Measurements from ENCODE around the gene ATP5PB.
A peak's percentile ranks its signal among the peaks of the same experiment; 100 is the strongest.

The ATP5PB gene

DNA sequence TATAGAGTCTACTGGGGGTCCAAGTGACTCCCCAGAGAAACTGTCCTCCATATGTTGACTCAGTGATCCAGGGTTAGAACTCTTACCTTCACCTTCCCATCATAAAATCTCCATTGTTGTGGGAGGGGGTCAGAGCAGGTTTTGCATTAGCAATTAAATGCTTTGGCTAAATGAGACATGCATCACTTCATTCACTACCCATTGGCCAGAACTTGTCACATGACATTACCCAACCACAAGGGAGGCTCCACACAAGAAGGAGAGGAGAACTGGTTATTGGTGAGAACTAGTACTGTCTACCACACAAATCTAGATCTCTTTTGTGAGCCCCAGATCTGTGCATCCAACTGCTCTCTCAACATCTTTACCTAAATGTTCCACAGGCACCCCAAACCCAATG lies 20.3 kb downstream of the ATP5PB start:
- Histone ChIP-seq H3K4me1 (ENCODE audit: insufficient read depth, low read length) (peaks cover 19% of the 10 kb centered on the region), H3K27ac (ENCODE audit: low read length) (no peak overlapping the region), H4K20me1 (ENCODE audit: insufficient read depth, low read length) (no peaks in the 10 kb centered on the region), H3K4me2 (ENCODE audit: insufficient read depth, low read length) (no peak overlapping the region), H3K27me3 (ENCODE audit: insufficient read depth, low read length, poor library complexity) (no peaks in the 10 kb centered on the region), H2AFZ (ENCODE audit: low read depth, low read length) (no peak overlapping the region), H3K36me3 (ENCODE audit: insufficient read depth, low read length) (peaks cover 32% of the 10 kb centered on the region; the same call in 1 of the 2 replicates), H3K9me3 (ENCODE audit: insufficient read depth, low read length, severe bottlenecking) (no peaks in the 10 kb centered on the region), H3K79me2 (ENCODE audit: insufficient read depth, low read length) (no peaks in the 10 kb centered on the region), H3K9ac (ENCODE audit: low read depth, low read length) (no peak overlapping the region), H3K4me3 (ENCODE audit: low read depth in 1 of 2, low read length in 2 of 2) (no peak overlapping the region)
- DNase-seq (no peak), ATAC-seq (ENCODE audit: insufficient read depth, low read depth) (no peak)
- TF ChIP-seq, protein P1, sequence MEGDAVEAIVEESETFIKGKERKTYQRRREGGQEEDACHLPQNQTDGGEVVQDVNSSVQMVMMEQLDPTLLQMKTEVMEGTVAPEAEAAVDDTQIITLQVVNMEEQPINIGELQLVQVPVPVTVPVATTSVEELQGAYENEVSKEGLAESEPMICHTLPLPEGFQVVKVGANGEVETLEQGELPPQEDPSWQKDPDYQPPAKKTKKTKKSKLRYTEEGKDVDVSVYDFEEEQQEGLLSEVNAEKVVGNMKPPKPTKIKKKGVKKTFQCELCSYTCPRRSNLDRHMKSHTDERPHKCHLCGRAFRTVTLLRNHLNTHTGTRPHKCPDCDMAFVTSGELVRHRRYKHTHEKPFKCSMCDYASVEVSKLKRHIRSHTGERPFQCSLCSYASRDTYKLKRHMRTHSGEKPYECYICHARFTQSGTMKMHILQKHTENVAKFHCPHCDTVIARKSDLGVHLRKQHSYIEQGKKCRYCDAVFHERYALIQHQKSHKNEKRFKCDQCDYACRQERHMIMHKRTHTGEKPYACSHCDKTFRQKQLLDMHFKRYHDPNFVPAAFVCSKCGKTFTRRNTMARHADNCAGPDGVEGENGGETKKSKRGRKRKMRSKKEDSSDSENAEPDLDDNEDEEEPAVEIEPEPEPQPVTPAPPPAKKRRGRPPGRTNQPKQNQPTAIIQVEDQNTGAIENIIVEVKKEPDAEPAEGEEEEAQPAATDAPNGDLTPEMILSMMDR (IDR thresholded peaks at IDR 0.05; ENCODE audit: borderline replicate concordance, extremely low read depth, low read length, poor library complexity, severe bottlenecking), result no peak
- no peak for TF ChIP-seq EZH2 (IDR thresholded peaks at IDR 0.05; ENCODE audit: borderline replicate concordance, low read depth, low read length, severe bottlenecking)

DNA sequence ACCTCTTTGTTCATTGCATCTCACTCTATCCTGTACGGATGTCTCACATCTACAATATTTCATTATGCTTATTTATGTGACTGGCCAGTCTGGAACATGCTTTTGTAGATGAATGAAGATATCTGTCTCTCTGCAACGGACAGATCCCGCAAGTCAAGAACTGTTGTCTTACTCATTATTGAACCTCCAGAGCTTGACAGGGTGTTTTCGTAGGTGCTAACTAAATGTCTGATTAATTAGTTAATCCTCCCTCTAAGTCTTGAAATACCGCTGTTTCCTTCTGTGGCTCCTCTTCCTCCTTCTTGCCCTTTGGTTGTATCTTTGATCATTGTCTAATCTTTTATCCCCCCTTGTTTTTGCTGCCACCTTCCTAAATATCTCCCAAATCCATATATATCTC lies 21.3 kb downstream of the ATP5PB start:
- H3K4me2 ChIP-seq (ENCODE audit: insufficient read depth, low read length), result peak overlapping the region; percentile 56
- ATAC-seq (ENCODE audit: insufficient read depth, low read depth), result no peak; the same call in 2 of the 3 replicates

DNA sequence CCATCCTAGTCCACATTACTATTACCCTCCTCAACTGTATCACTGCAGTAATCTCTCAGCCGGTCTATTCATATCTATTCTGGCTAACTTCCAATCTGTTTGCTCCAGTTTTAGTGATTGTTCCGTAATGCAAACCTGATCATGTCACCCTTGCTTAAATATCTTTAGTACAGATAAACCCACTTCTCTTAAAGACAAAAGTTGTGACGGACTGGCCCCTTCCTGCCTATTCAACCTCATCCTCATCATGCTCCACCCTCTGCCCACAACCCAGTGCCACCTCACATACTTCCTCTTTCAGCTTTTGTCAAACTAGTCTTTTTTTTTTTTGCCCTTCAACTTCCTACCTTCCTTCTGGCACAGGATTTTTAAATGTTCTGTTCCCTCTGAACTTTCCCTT lies 21.7 kb downstream of the ATP5PB start:
- H3K9ac ChIP-seq (ENCODE audit: low read depth, low read length), result peak overlapping the region; percentile 31
- peaks cover 27% of the 10 kb centered on the region for H3K4me1 ChIP-seq (ENCODE audit: insufficient read depth, low read length)
- TF ChIP-seq, protein P1 (IDR thresholded peaks at IDR 0.05; ENCODE audit: borderline replicate concordance, extremely low read depth, low read length, poor library complexity, severe bottlenecking), result no peak
- no peak for TF ChIP-seq EZH2 (IDR thresholded peaks at IDR 0.05; ENCODE audit: borderline replicate concordance, low read depth, low read length, severe bottlenecking)
- peaks cover 32% of the 10 kb centered on the region; the same call in 1 of the 2 replicates for H3K36me3 ChIP-seq (ENCODE audit: insufficient read depth, low read length)
- no peaks in the 10 kb centered on the region for H4K20me1 ChIP-seq (ENCODE audit: insufficient read depth, low read length)
- peak; percentile 99 for ATAC-seq (ENCODE audit: insufficient read depth, low read depth)
- peak overlapping the region; percentile 88 for H3K27ac ChIP-seq (ENCODE audit: low read length)
- H3K4me2 ChIP-seq (ENCODE audit: insufficient read depth, low read length), result peak overlapping the region; percentile 56
- peak overlapping the region in 1 of 2 experiments; percentile 37; a peak in 2 of 4 replicates for H3K4me3 ChIP-seq (ENCODE audit: low read depth in 1 of 2, low read length in 2 of 2)
- peak overlapping the region; percentile 71 for H2AFZ ChIP-seq (ENCODE audit: low read depth, low read length)
- no peaks in the 10 kb centered on the region for H3K79me2 ChIP-seq (ENCODE audit: insufficient read depth, low read length)
- peak; percentile 84 for DNase-seq
- H3K9me3 ChIP-seq (ENCODE audit: insufficient read depth, low read length, severe bottlenecking), result no peaks in the 10 kb centered on the region
- no peaks in the 10 kb centered on the region for H3K27me3 ChIP-seq (ENCODE audit: insufficient read depth, low read length, poor library complexity)

More for the DNA sequence above, 21.3 kb downstream of the ATP5PB start:
- DNase-seq, result no peak
- H3K79me2 ChIP-seq (ENCODE audit: insufficient read depth, low read length), result no peaks in the 10 kb centered on the region
- TF ChIP-seq, protein P1 (IDR thresholded peaks at IDR 0.05; ENCODE audit: borderline replicate concordance, extremely low read depth, low read length, poor library complexity, severe bottlenecking), result no peak
- TF ChIP-seq EZH2 (IDR thresholded peaks at IDR 0.05; ENCODE audit: borderline replicate concordance, low read depth, low read length, severe bottlenecking), result no peak
- peak overlapping the region in 1 of 2 experiments; percentile 37; a peak in 2 of 4 replicates for H3K4me3 ChIP-seq (ENCODE audit: low read depth in 1 of 2, low read length in 2 of 2)
- peak overlapping the region; percentile 31 for H3K9ac ChIP-seq (ENCODE audit: low read depth, low read length)
- peak overlapping the region; percentile 71 for H2AFZ ChIP-seq (ENCODE audit: low read depth, low read length)
- H3K4me1 ChIP-seq (ENCODE audit: insufficient read depth, low read length), result peaks cover 23% of the 10 kb centered on the region
- peak overlapping the region; percentile 88 for H3K27ac ChIP-seq (ENCODE audit: low read length)
- H4K20me1 ChIP-seq (ENCODE audit: insufficient read depth, low read length), result no peaks in the 10 kb centered on the region
- H3K9me3 ChIP-seq (ENCODE audit: insufficient read depth, low read length, severe bottlenecking), result no peaks in the 10 kb centered on the region
- peaks cover 32% of the 10 kb centered on the region; the same call in 1 of the 2 replicates for H3K36me3 ChIP-seq (ENCODE audit: insufficient read depth, low read length)
- no peaks in the 10 kb centered on the region for H3K27me3 ChIP-seq (ENCODE audit: insufficient read depth, low read length, poor library complexity)
